Gastrocnemius medialis (tissue), 4 donors: ENCODE results near the gene LGALS12. TPM values are rescaled to one million over a fixed set of nuclear protein-coding genes. Genes with fewer than 3 reads are reported as not detected.

ENCODE experiments used
- ATAC-seq, 2 donors: fragments of 150-250 bp; one replicate each; pipeline ENCODE4 v1.9.1; 2016
- DNase-seq, 2 donors: peaks; one replicate each; pipeline ENCODE4 v3.0.0-alpha.2; 2019
- H3K27ac ChIP-seq, 4 donors: fragments of 200-600 bp; sonication (generic); 1 replicate in 1 of 4; 2 replicates in 3 of 4; pipeline ENCODE4 v1.5.1; 2016 to 2018; ENCODE audit warnings: mild to moderate bottlenecking in 2 of 4, moderate library complexity in 1 of 4
- H3K27me3 ChIP-seq, 3 donors: fragments of 200-600 bp; sonication (generic) in 2 of 3; 1 replicate in 1 of 3; 2 replicates in 2 of 3; pipeline versions ENCODE4 v1.5.1 to v1.6.0; 2016 to 2019; ENCODE audit warnings: mild to moderate bottlenecking in 1 of 3, moderate library complexity in 1 of 3
- H3K36me3 ChIP-seq, 2 donors: fragments of 200-600 bp; sonication (generic) in 1 of 2; one replicate each; pipeline ENCODE4 v1.5.1; 2017 to 2018
- H3K4me1 ChIP-seq, 2 donors: fragments of 200-600 bp; sonication (generic) in 1 of 2; one replicate each; pipeline ENCODE4 v1.5.1; 2016 to 2017; ENCODE audit warnings: mild to moderate bottlenecking in 2 of 2
- H3K4me3 ChIP-seq, 4 donors: fragments of 200-600 bp; sonication (generic) in 3 of 4; 1 replicate in 1 of 4; 2 replicates in 3 of 4; pipeline ENCODE4 v1.5.1; 2016 to 2019; ENCODE audit warnings: mild to moderate bottlenecking in 2 of 4
- H3K9me3 ChIP-seq, 3 donors: fragments of 200-600 bp; sonication (generic) in 2 of 3; 1 replicate in 1 of 3; 2 replicates in 2 of 3; pipeline ENCODE4 v1.5.1; 2016 to 2019
- POLR2A ChIP-seq, 2 donors: fragments of 450-650 bp; IDR thresholded peaks; one replicate each; pipeline ENCODE4 v1.6.1; 2017; ENCODE audit warnings: antibody characterized with exemption in 2 of 2, mild to moderate bottlenecking in 2 of 2, moderate library complexity in 2 of 2
- in situ Hi-C, 4 donors: fragments of 200-750 bp; cut with MboI; loops; one replicate each; pipeline versions ENCODE4 v1.15.0 to v1.8.0; 2017; ENCODE audit warnings: low sequenced_read_pairs in 4 of 4
- intact Hi-C: fragments of 100-400 bp; cut with DNase I; formaldehyde crosslinking; loops from one replicate; pipeline ENCODE4 v1.15.1; 2023; ENCODE audit warnings: low total_unique reads
- total RNA-seq, 4 donors: library from RNA; depleted of rRNA; stranded (reverse); fragments of >200 nt; gene quantifications; one replicate each; pipeline versions ENCODE4 v1.1.0 to v1.2.3, GENCODE V29; 2016
- TF ChIP-seq, protein P1 (sequence below), 5 experiments: fragments of 450-650 bp in 3 of 5; fragments of 200-600 bp in 2 of 5; sonication (generic) in 2 of 5; IDR thresholded peaks in 4 of 5; conservative IDR thresholded peaks in 1 of 5; 1 replicate in 4 of 5; 2 replicates in 1 of 5; pipeline ENCODE4 v1.5.1; 2016 to 2019; ENCODE audit warnings: antibody characterized with exemption in 5 of 5, mild to moderate bottlenecking in 3 of 5, moderate library complexity in 3 of 5

Gene LGALS12
- total RNA-seq, 4 donors from 2014 or later: 0.24 to 0.80 TPM; not detected in 2

- Histone ChIP-seq H3K9me3 (peaks cover 0 to 9% (median 0%) of the 10 kb centered on the region in 3 donors), H3K27me3 (no peaks in the 10 kb centered on the region), H3K27ac (no peak overlapping the region), H3K4me3 (no peak overlapping the region), H3K36me3 (no peaks in the 10 kb centered on the region), H3K4me1 (no peaks in the 10 kb centered on the region)
- intact Hi-C loops (no loop called here), in situ Hi-C loops (loop anchor here in 2 of 4 donors (10.0 kb wide), 1 partner anchor 262 kb away; no protein-coding TSS in a partner anchor)
- TF ChIP-seq, protein P1, sequence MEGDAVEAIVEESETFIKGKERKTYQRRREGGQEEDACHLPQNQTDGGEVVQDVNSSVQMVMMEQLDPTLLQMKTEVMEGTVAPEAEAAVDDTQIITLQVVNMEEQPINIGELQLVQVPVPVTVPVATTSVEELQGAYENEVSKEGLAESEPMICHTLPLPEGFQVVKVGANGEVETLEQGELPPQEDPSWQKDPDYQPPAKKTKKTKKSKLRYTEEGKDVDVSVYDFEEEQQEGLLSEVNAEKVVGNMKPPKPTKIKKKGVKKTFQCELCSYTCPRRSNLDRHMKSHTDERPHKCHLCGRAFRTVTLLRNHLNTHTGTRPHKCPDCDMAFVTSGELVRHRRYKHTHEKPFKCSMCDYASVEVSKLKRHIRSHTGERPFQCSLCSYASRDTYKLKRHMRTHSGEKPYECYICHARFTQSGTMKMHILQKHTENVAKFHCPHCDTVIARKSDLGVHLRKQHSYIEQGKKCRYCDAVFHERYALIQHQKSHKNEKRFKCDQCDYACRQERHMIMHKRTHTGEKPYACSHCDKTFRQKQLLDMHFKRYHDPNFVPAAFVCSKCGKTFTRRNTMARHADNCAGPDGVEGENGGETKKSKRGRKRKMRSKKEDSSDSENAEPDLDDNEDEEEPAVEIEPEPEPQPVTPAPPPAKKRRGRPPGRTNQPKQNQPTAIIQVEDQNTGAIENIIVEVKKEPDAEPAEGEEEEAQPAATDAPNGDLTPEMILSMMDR (IDR thresholded peaks at IDR 0.05 in 4 of 5, conservative IDR thresholded peaks at IDR 0.05 in 1 of 5): no peak
- no peak for TF ChIP-seq POLR2A (IDR thresholded peaks at IDR 0.05)
- DNase-seq (no peak), ATAC-seq (no peak)
Measured at GRCh38 chr11:63472372-63472771, 33.5 kb upstream of the LGALS12 start.

DNA sequence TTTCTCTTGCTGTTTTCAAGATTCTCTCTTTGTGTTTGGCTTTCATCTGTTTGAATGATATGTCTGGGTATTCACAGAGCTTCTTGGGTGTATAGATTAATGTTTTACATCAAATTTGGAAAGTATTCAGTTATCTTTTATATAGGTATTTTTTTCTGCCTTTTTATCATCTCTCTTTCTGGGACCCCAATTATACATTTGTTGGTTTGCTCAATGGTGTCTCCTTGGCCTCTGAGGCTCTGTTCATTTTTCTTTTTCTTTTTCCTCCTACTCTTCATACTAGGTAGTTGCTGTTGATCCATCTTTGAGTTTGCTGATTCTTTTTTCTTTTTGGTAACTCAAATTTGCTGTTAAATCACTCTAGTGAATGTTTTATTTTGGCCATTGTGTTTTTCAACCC is 29.3 kb upstream of the LGALS12 start:
- DNase-seq: no peak
- no peaks in the 10 kb centered on the region for H3K27me3 ChIP-seq
- ATAC-seq: no peak
- H3K27ac ChIP-seq: no peak overlapping the region
- TF ChIP-seq, protein P1 (IDR thresholded peaks at IDR 0.05 in 4 of 5, conservative IDR thresholded peaks at IDR 0.05 in 1 of 5): no peak
- no peak for TF ChIP-seq POLR2A (IDR thresholded peaks at IDR 0.05)
- no peak overlapping the region for H3K4me3 ChIP-seq
- in situ Hi-C loops: loop anchor here (5.0 to 10.0 kb wide), 5 partner anchors 156 to 266 kb away; no protein-coding TSS in a partner anchor
- peaks cover 0 to 9% (median 0%) of the 10 kb centered on the region in 3 donors for H3K9me3 ChIP-seq
- H3K36me3 ChIP-seq: no peaks in the 10 kb centered on the region
- intact Hi-C loops: no loop called here
- no peaks in the 10 kb centered on the region for H3K4me1 ChIP-seq

GRCh38 chr11:63478896-63479295 is 27.0 kb upstream of the LGALS12 start:
- intact Hi-C loops (loop anchor here (1.0 to 2.0 kb wide), 3 partner anchors 30 to 260 kb away; no protein-coding TSS in a partner anchor), in situ Hi-C loops (loop anchor here (5.0 to 10.0 kb wide), 5 partner anchors 153 to 263 kb away; no protein-coding TSS in a partner anchor)
- Histone ChIP-seq H3K36me3 (no peaks in the 10 kb centered on the region), H3K9me3 (peaks cover 0 to 9% (median 0%) of the 10 kb centered on the region in 3 donors), H3K4me3 (no peak overlapping the region), H3K27me3 (no peaks in the 10 kb centered on the region), H3K4me1 (no peaks in the 10 kb centered on the region), H3K27ac (no peak overlapping the region)
- peak; percentile 85 to 90 for ATAC-seq
- DNase-seq: peak; percentile 18 to 41
- TF ChIP-seq, protein P1 (IDR thresholded peaks at IDR 0.05 in 4 of 5, conservative IDR thresholded peaks at IDR 0.05 in 1 of 5): peak; percentile 80 to 92 (median 86)
- no peak for TF ChIP-seq POLR2A (IDR thresholded peaks at IDR 0.05)

DNA sequence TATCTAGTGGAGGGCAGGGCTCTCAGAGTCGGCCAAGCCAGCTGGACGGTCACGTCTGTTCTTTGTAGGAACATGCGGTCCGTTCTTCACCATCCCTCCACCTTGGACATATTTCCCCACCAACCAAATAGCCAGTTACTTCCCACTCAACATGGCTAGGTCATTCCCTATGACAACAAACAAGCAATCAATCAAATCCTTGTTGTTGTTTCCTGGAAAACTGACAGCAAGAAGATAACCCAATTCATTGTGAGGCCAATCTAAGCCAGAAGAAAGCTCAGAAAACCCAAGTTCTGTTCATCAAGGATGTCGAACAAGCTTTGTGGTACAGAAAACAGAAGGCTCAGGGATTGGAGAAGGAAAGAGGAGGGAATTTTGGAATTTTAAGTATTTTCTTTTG is 25.8 kb upstream of the LGALS12 start:
- DNase-seq (no peak), ATAC-seq (no peak)
- no peak overlapping the region for H3K27ac ChIP-seq
- no peaks in the 10 kb centered on the region for H3K4me1 ChIP-seq
- no peaks in the 10 kb centered on the region for H3K27me3 ChIP-seq
- TF ChIP-seq, protein P1 (IDR thresholded peaks at IDR 0.05 in 4 of 5, conservative IDR thresholded peaks at IDR 0.05 in 1 of 5): no peak
- no peak for TF ChIP-seq POLR2A (IDR thresholded peaks at IDR 0.05)
- intact Hi-C loops: no loop called here
- in situ Hi-C loops: loop anchor here in 1 of 4 donors (5.0 kb wide), 1 partner anchor 157 kb away; no protein-coding TSS in a partner anchor
- H3K4me3 ChIP-seq: no peak overlapping the region
- no peaks in the 10 kb centered on the region for H3K36me3 ChIP-seq
- peaks cover 0 to 12% (median 0%) of the 10 kb centered on the region in 3 donors for H3K9me3 ChIP-seq
